K562 (cell line): Measurements from ENCODE around the gene GPR153. TPM values are rescaled to one million over a fixed set of nuclear protein-coding genes. Genes with fewer than 3 reads are reported as not detected.

ENCODE experiments used
- ATAC-seq: fragments of 200-7000 bp; cut with Tn5 transposase; 3 replicates; pipeline ENCODE4 v1.9.1; 2020; ENCODE audit warnings: moderate library complexity
- BruUV-seq: library from RNA; stranded (reverse); fragments of 400-500 nt; replicated peaks from 2 replicates; lab custom pipeline; 2021; lab: Mats Ljungman, UMichigan
- CTCF ChIA-PET: fragments of 300-600 bp; formaldehyde crosslinking; extraction: SDS; loops from one replicate; lab custom pipeline; 2021; ENCODE audit warnings: low intra/inter-chr PET ratio; lab: Yijun Ruan, JAX
- POLR2A ChIA-PET: fragments of 300-600, 350-650 bp; sonication (Branson Sonifier 250); formaldehyde crosslinking; extraction: SDS; loops from one replicate; lab custom pipeline; 2021; ENCODE audit warnings: antibody characterized with exemption, inconsistent platforms; lab: Yijun Ruan, JAX
- DNase-seq, 4 experiments: peaks; one replicate each; pipeline versions ENCODE4 v3.0.0 to v3.0.0-alpha.2; 2011 to 2018; ENCODE audit warnings: low spot score in 3 of 4, mixed read lengths in 3 of 4; ENCODE audit errors: extremely low read depth in 1 of 4
- FAIRE-seq: peaks from 2 replicates; lab custom pipeline; 2011; peaks lifted over from hg19 to GRCh38; lab: Jason Lieb, UNC
- H2AFZ ChIP-seq: 2 replicates; pipeline ENCODE4 v1.6.0; 2011; ENCODE audit warnings: low read depth, low read length, control low read depth, inconsistent platforms
- H3K27ac ChIP-seq: fragments of 200-600 bp; 3 replicates; pipeline ENCODE4 v1.8.0; 2011; ENCODE audit warnings: low read depth, mild to moderate bottlenecking, control low read depth, inconsistent platforms, low read length, moderate library complexity, mixed read lengths; ENCODE audit errors: extremely low read depth
- H3K27me3 ChIP-seq, 2 experiments: fragments of 300-600 bp in 1 of 2; 2 replicates in 1 of 2; 3 replicates in 1 of 2; pipeline versions ENCODE4 v1.6.0 to v1.8.0; 2011; ENCODE audit warnings: inconsistent platforms in 2 of 2, low read length in 2 of 2, mild to moderate bottlenecking in 1 of 2, mixed read lengths in 1 of 2, moderate library complexity in 1 of 2; ENCODE audit not compliant: control insufficient read depth in 2 of 2, insufficient read depth in 2 of 2
- H3K36me3 ChIP-seq: fragments of 300-600 bp; 3 replicates; pipeline ENCODE4 v1.8.0; 2011; ENCODE audit warnings: mild to moderate bottlenecking, low read length, inconsistent platforms; ENCODE audit not compliant: control insufficient read depth, insufficient read depth
- H3K4me1 ChIP-seq, 2 experiments: fragments of 200-600 bp in 1 of 2; replicated peaks in 1 of 2; 2 replicates in 1 of 2; 3 replicates in 1 of 2; pipeline versions ENCODE4 v1.5.1 to v1.8.0; 2011; ENCODE audit warnings: inconsistent platforms in 2 of 2, low read length in 2 of 2, mild to moderate bottlenecking in 1 of 2, mixed read lengths in 1 of 2, moderate library complexity in 1 of 2; ENCODE audit not compliant: control insufficient read depth in 2 of 2, insufficient read depth in 2 of 2
- H3K4me2 ChIP-seq: 2 replicates; pipeline ENCODE4 v1.6.1; 2011; ENCODE audit warnings: low read length, control low read depth, inconsistent platforms, mixed read lengths; ENCODE audit not compliant: insufficient read depth
- H3K4me3 ChIP-seq: fragments of 200-600 bp; sonication (generic), shearing (Covaris generic); 2 replicates; pipeline ENCODE4 v1.5.1; 2016; ENCODE audit warnings: control low read depth, inconsistent platforms
- H3K79me2 ChIP-seq: fragments of 200-600 bp; 3 replicates; pipeline ENCODE4 v1.8.0; 2011; ENCODE audit warnings: low read length, inconsistent platforms; ENCODE audit not compliant: control insufficient read depth, insufficient read depth
- H3K9ac ChIP-seq, 2 experiments: 2 replicates each; pipeline versions ENCODE4 v1.6.0 to v1.6.1; 2011; ENCODE audit warnings: low read depth in 2 of 2, low read length in 2 of 2, control low read depth in 1 of 2, inconsistent platforms in 1 of 2, mild to moderate bottlenecking in 1 of 2, mixed read lengths in 1 of 2; ENCODE audit not compliant: insufficient read depth in 1 of 2
- H3K9me1 ChIP-seq: one replicate; pipeline ENCODE4 v1.6.0; 2011; ENCODE audit warnings: inconsistent platforms, mild to moderate bottlenecking, low read length, moderate library complexity; ENCODE audit not compliant: control insufficient read depth, insufficient read depth
- H3K9me3 ChIP-seq: replicated peaks from 2 replicates; pipeline ENCODE4 v1.5.1; 2011; ENCODE audit warnings: low read depth, low read length, inconsistent platforms; ENCODE audit not compliant: control insufficient read depth, insufficient read depth
- H4K20me1 ChIP-seq: replicated peaks from 2 replicates; pipeline ENCODE4 v1.6.1; 2011; ENCODE audit warnings: low read length, inconsistent platforms, mixed read lengths; ENCODE audit not compliant: control insufficient read depth, insufficient read depth
- ATF1 ChIP-seq, 2 experiments: fragments of 450-650 bp in 1 of 2; IDR thresholded peaks; 2 replicates each; pipeline ENCODE4 v1.6.1; 2016; ENCODE audit warnings: missing compliant biosample characterization in 1 of 2, missing genetic modification characterization in 1 of 2
- CTBP1 ChIP-seq: fragments of 450-650 bp; IDR thresholded peaks from 2 replicates; pipeline ENCODE4 v1.6.1; 2016; ENCODE audit warnings: borderline replicate concordance
- FOXK2 ChIP-seq, 2 experiments: fragments of 450-650 bp; IDR thresholded peaks in 1 of 2; conservative IDR thresholded peaks in 1 of 2; 2 replicates each; pipeline ENCODE4 v1.6.1; 2016; ENCODE audit warnings: low read depth in 2 of 2, mild to moderate bottlenecking in 1 of 2
- KAT2B ChIP-seq: IDR thresholded peaks from one replicate; pipeline ENCODE4 v1.6.1; 2012; ENCODE audit warnings: low read depth, mild to moderate bottlenecking, control low read depth, inconsistent platforms, low read length, moderate library complexity
- RHOXF2B ChIP-seq: fragments of 250-450 bp; sonication (Bioruptor Pico); conservative IDR thresholded peaks from 2 replicates; pipeline ENCODE4 v1.5.1; 2021
- SAFB2 ChIP-seq: fragments of 200-400 bp; formaldehyde crosslinking; IDR thresholded peaks from 2 replicates; pipeline ENCODE4 v1.6.1; 2018; ENCODE audit warnings: borderline replicate concordance, low read length, low read depth, moderate library complexity; ENCODE audit not compliant: severe bottlenecking
- SFPQ ChIP-seq: fragments of 200-400 bp; formaldehyde crosslinking; IDR thresholded peaks from 2 replicates; pipeline ENCODE4 v1.6.1; 2017; ENCODE audit warnings: mild to moderate bottlenecking, low read depth, low read length, moderate library complexity
- WHSC1 ChIP-seq: IDR thresholded peaks from one replicate; pipeline ENCODE4 v1.6.1; 2012; ENCODE audit warnings: low read length, control low read depth, inconsistent platforms
- ZNF124 ChIP-seq: sonication (generic); formaldehyde crosslinking; IDR thresholded peaks from 2 replicates; pipeline ENCODE4 v1.8.1; 2022; ENCODE audit warnings: missing genetic modification reagents
- WGBS: fragments of 100-300 bp; shearing (Covaris generic); methylation state at CpG from one replicate; pipeline ENCODE4 v1.1.6; 2016; ENCODE audit warnings: low coverage, mixed read lengths; ENCODE audit not compliant: insufficient coverage; ENCODE audit errors: missing lambda C conversion rate; 5-methylcytosine and 5-hydroxymethylcytosine counted together
- in situ Hi-C: fragments of 300-500 bp; cut with MboI; formaldehyde crosslinking; loops from 4 replicates; pipeline ENCODE4 v1.15.0; 2018; ENCODE audit warnings: inconsistent platforms, mixed read lengths
- intact Hi-C: fragments of 100-400 bp; cut with micrococcal nuclease; formaldehyde crosslinking; loops from 2 replicates; pipeline ENCODE4 v1.14.2; 2022
- polyA plus RNA-seq, 8 experiments: library from polyadenylated mRNA; depleted of rRNA in 4 of 8; stranded (reverse) in 5 of 8; unstranded in 3 of 8; fragments of >200 nt; fragmentation: Nextera tagmentation in 2 of 8; fragmentation: Illumina TruSeq in 1 of 8; extraction: Ambion mirVana in 2 of 8; extraction: Trizol in 1 of 8; gene quantifications; 2 replicates each; pipeline versions ENCODE4 v1.2.1 to v1.2.3, GENCODE V29; 2011 to 2014; ENCODE audit warnings: inconsistent platforms in 1 of 8, missing spikeins in 1 of 8
- total RNA-seq, 7 experiments: library from RNA; depleted of rRNA in 6 of 7; stranded (reverse); fragments of >200 nt in 6 of 7; fragmentation: Illumina TruSeq in 2 of 7; extraction: Trizol in 2 of 7; gene quantifications; 2 replicates each; pipeline versions ENCODE4 v1.2.1 to v1.2.3, GENCODE V29; 2011 to 2021; ENCODE audit warnings: low replicate concordance in 1 of 7

The GPR153 gene
- total and polyA plus RNA-seq, 9 of the 15 experiments (the other 6 are each of a cell fraction or from before 2014, with no cell fraction given) = 0.01 to 1.5 (median 0.51) TPM

- Histone ChIP-seq H2AFZ (no peak overlapping the region), H4K20me1 (peaks cover 11% of the 10 kb centered on the region), H3K27me3 (no peaks in the 10 kb centered on the region; a peak in 1 of 5 replicates), H3K9me1 (no peaks in the 10 kb centered on the region), H3K79me2 (no peaks in the 10 kb centered on the region), H3K4me1 (peaks cover 0 to 15% of the 10 kb centered on the region in 2 experiments; a peak in 1 of 5 replicates), H3K36me3 (no peaks in the 10 kb centered on the region), H3K4me2 (no peak overlapping the region), H3K9me3 (no peaks in the 10 kb centered on the region), H3K27ac (no peak overlapping the region), H3K4me3 (no peak overlapping the region), H3K9ac (peak overlapping the region in 1 of 2 experiments; percentile 40; a peak in 1 of 4 replicates)
- WGBS = 72% methylated on average over 13 of the region's 13 CpGs
- in situ Hi-C loops = no loop called here
- ATAC-seq = no peak
- no TSS peak for BruUV-seq
- ChIA-PET POLR2A (interaction anchor here (0.6 to 1.2 kb wide), 2 partner anchors 50 to 335 kb away, joined by 3 read pairs; no protein-coding TSS in a partner anchor), CTCF (no interaction called here)
- intact Hi-C loops = no loop called here
- no peak for DNase-seq
- no peak for FAIRE-seq
- TF ChIP-seq ZNF124 (CRISPR knock-in tag) = no peak
- TF ChIP-seq RHOXF2B = no peak
- TF ChIP-seq CTBP1 = no peak
These were observed 26.1 kb upstream of the GPR153 start for GRCh38 chr1:6287029-6287428.

- CTCF ChIA-PET = no interaction called here
- no peaks in the 10 kb centered on the region for H3K36me3 ChIP-seq
- FAIRE-seq = no peak
- H3K4me1 ChIP-seq = peaks cover 0 to 16% of the 10 kb centered on the region in 2 experiments; a peak in 1 of 5 replicates
- no TSS peak for BruUV-seq
- no peaks in the 10 kb centered on the region for H3K9me1 ChIP-seq
- H2AFZ ChIP-seq = no peak overlapping the region
- no peak for ATAC-seq
- no peak for TF ChIP-seq ATF1 (CRISPR knock-in tag; IDR thresholded peaks at IDR 0.05)
- TF ChIP-seq ATF1 (tag; IDR thresholded peaks at IDR 0.05) = no peak
- no peak for TF ChIP-seq SFPQ
- TF ChIP-seq KAT2B = no peak
- TF ChIP-seq SAFB2 = no peak
- no peak for TF ChIP-seq WHSC1
- TF ChIP-seq FOXK2 (conservative IDR thresholded peaks at IDR 0.05 in 1 of 2, IDR thresholded peaks at IDR 0.05 in 1 of 2; ENCODE audit: low read depth in 2 of 2) = no peak
- H3K27me3 ChIP-seq = no peaks in the 10 kb centered on the region; a peak in 1 of 5 replicates
- H3K9me3 ChIP-seq = no peaks in the 10 kb centered on the region
- WGBS = 73% methylated on average over 8 of the region's 8 CpGs
- H3K79me2 ChIP-seq = no peaks in the 10 kb centered on the region
- in situ Hi-C loops (no loop called here), intact Hi-C loops (no loop called here)
- DNase-seq = no peak
- no peak overlapping the region for H3K4me2 ChIP-seq
- POLR2A ChIA-PET = interaction anchor here (0.6 kb wide), 1 partner anchor 335 kb away, joined by 3 read pairs; no protein-coding TSS in a partner anchor
- H3K4me3 ChIP-seq = no peak overlapping the region
- H3K9ac ChIP-seq = no peak overlapping the region; a peak in 1 of 4 replicates
- peaks cover 11% of the 10 kb centered on the region for H4K20me1 ChIP-seq
- H3K27ac ChIP-seq = no peak overlapping the region
These were observed 25.4 kb upstream of the GPR153 start for GRCh38 chr1:6286266-6286665.
